ENCODE results near the gene GPR78.
"Not testable (repeated sequence)": the region's sequence is repeated elsewhere in the genome, so short reads cannot be mapped to it uniquely, and the experiment has no call there.

The GPR78 gene

GRCh38 chr4:8568068-8568668, 12.0 kb upstream of the GPR78 start:
- no peak for DNase-seq

GRCh38 chr4:8570201-8570600, 10.0 kb upstream of the GPR78 start:
- no peak for DNase-seq

GRCh38 chr4:8571702-8572685, 8.2 kb upstream of the GPR78 start:
- DNase-seq: no peak

GRCh38 chr4:8573266-8573665, 6.9 kb upstream of the GPR78 start:
- no peak for DNase-seq

DNA sequence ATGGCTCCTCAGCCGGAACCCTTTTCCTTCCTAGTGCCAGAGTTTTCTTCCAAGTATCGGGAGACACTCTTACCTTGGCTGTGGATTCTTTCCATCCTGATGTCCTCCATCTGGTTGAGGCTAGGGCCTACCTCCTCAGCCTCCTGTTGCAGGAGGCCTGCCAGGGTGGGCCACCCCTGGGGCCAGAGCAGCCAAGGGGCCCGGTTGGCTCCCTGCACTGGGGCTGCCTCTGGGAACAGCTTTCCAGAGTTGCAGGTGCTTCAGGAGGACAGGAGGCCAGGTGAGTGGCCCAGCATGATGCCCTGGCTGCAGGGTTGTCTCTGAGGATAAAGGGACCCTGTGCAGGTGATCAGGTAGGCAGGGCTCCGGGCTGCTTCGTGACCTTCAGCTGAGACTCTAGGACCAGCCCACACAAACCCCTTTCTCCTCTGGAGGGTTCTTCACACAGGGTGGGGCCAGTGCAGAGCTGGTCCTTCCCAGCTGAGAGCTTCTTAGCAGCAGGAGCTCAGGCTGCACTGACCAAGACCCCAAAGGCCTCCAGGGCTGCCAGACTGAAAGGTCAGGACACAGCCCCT, 5.3 kb upstream of the GPR78 start:
- DNase-seq: no peak

- DNase-seq: no peak
Observed at GRCh38 chr4:8575457-8575856, 4.7 kb upstream of the GPR78 start.

GRCh38 chr4:8576591-8576990, 3.6 kb upstream of the GPR78 start:
- DNase-seq: not testable (repeated sequence)

DNA sequence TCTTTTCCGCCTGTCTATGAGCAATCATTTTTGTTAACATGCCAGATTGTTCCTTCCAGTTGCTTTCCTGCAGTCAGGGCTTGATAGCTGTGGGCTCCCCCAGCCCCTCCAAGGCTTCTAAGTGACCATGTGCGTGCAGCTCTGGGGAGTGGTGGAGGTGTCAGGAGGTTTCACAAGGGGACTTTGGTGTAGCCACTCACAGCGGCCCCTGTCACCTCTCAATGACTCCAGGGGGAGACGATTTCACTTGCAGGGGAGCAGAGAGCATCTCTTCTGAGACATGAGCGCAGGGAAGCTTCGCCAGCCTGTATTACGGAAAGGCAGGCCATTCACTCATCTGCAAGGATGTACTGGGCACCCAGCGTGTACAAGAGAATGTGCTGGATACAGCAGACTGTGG, 3.1 kb upstream of the GPR78 start:
- DNase-seq: no peak

DNA sequence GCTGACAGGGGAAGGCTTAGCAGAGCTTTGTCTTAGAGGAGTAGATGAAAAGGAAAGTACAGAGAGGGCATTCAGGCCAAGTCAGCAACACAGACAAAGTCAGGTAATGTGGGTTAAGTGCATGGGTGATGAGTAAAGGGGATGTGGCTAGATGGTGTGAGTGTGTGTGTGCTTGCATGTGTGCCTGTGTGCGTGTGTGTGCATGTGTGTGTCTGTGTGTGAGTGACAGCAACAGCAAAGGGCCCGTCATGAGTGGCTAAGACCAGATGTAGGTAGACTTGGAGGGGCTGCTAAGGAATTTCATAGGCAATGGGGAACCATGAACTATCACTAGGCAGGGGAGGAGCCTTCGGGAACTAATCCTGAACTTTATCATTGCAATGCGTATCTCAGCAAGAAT, 2.2 kb upstream of the GPR78 start:
- no peak for DNase-seq

DNA sequence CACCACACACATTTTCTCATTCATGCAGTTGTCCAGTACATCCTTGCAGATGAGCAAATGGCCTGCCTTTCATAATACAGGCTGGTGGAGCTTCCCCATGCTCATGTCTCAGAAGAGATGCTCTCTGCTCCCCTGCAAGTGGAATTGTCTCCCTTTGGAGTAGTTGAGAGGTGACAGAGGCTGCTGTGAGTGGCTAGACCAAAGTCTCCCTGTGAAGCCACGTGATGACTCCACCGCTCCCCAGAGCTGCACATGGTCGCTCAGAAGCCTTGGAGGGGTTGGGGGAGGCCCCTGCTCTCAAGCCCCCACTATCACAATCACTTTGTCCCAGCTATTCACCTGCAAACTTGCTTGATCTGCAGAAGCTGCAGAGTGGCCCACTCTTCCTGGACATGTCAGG, 1.5 kb upstream of the GPR78 start:
- DNase-seq: no peak

- DNase-seq: no peak
Observed at GRCh38 chr4:8579526-8580320, 469 bp upstream of the GPR78 start.

GRCh38 chr4:8581094-8581861, 1.1 kb downstream of the GPR78 start:
- no peak for DNase-seq

DNA sequence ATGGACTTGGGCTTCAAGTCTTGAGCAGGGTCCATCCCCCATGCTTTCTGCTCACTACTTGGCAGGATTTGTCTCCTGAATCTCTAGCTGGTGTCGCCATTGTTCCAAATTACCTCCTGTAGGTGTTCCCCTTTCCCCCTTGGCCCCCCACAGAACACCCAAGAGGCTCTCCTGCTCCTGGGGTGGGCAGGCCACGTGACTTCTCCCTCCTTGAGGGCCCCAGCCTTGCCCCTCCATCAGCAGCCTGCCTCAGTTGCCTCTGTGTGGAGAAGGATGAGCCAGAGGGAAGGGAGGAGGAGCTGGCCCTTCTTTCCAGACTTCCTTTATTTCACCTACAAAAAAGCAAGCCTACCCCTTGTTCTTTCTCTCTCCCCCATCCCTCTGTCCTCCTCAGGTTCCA, 1.8 kb downstream of the GPR78 start:
- no peak for DNase-seq

- no peak for DNase-seq
Observed at GRCh38 chr4:8582436-8582835, 2.2 kb downstream of the GPR78 start.

- no peak for DNase-seq
Observed at GRCh38 chr4:8582941-8583654, 2.9 kb downstream of the GPR78 start.

DNA sequence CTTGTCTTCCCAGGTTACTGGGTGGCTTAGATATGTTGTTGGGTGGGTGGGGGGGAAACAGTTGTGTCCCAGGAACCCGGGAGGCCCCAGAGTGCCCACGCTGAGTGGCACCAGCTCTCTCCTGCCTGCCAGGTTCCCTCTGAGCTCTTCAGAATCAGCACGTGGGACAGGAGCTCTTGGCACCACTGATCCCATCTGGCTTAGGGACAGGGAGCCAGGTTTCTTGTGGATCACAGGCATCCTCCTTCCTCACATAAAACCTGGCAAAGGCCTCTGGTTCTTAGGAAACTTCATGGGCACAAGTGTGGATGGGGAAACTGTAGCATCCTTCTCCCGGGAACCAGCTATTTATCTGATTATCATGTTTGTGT, 3.4 kb downstream of the GPR78 start:
- no peak for DNase-seq

- DNase-seq: no peak
Observed at GRCh38 chr4:8585186-8585585, 5.0 kb downstream of the GPR78 start.

DNA sequence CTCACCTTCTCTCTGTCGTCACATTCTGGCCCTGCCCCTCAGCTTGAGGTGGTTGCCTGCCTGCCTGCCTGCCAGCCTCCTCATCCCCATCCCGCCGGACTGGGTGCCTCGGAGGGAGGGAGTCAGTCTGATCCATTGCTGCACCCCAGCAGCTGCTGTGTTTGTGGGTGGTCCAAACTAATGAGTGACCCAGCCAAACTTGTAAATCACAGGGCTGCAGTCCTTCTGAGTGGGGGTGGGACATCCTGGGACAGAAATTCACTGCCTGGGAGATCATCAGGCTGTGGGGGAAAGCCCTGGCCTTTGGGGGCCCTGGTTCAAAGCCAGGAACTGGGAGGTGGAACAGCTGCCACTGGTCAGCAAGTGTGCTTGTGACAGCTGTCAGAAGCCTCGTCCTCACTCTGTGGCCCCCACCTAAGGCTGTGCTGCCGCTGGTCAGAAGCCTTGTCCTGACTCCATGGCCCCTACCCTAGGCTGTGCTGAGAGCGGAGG, 5.6 kb downstream of the GPR78 start:
- no peak for DNase-seq

GRCh38 chr4:8586246-8586645, 6.1 kb downstream of the GPR78 start:
- no peak for DNase-seq

GRCh38 chr4:8586671-8587468, 6.7 kb downstream of the GPR78 start:
- no peak for DNase-seq
